Measurements from ENCODE around the gene TUBA3D. TPM values are rescaled to one million over a fixed set of nuclear protein-coding genes. Genes with fewer than 3 reads are reported as not detected.
"Not testable (repeated sequence)": the region's sequence is repeated elsewhere in the genome, so short reads cannot be mapped to it uniquely, and the experiment has no call there.

The TUBA3D gene
- total RNA-seq, 1 experiment from 2014 or later = not detected

- not testable (repeated sequence) for DNase-seq (ENCODE audit: low spot score)
These were observed 38.7 kb downstream of the TUBA3D start for GRCh38 chr2:131514408-131515166.

- DNase-seq (ENCODE audit: low spot score) = not testable (repeated sequence)
These were observed 39.3 kb downstream of the TUBA3D start for GRCh38 chr2:131515235-131515634.

GRCh38 chr2:131516011-131516410, 40.1 kb downstream of the TUBA3D start:
- no peak for DNase-seq (ENCODE audit: low spot score)

- not testable (repeated sequence) for DNase-seq (ENCODE audit: low spot score)
These were observed 40.7 kb downstream of the TUBA3D start for GRCh38 chr2:131516621-131517020.

- no peak for DNase-seq (ENCODE audit: low spot score)
These were observed 41.4 kb downstream of the TUBA3D start for GRCh38 chr2:131517106-131517831.

- not testable (repeated sequence) for DNase-seq (ENCODE audit: low spot score)
These were observed 41.9 kb downstream of the TUBA3D start for GRCh38 chr2:131517856-131518255.

GRCh38 chr2:131518531-131518930, 42.6 kb downstream of the TUBA3D start:
- DNase-seq (ENCODE audit: low spot score) = not testable (repeated sequence)

GRCh38 chr2:131519466-131519865, 43.5 kb downstream of the TUBA3D start:
- DNase-seq (ENCODE audit: low spot score) = no peak

GRCh38 chr2:131519871-131520470, 44.1 kb downstream of the TUBA3D start:
- not testable (repeated sequence) for DNase-seq (ENCODE audit: low spot score)

- no peak for DNase-seq (ENCODE audit: low spot score)
These were observed 44.6 kb downstream of the TUBA3D start for GRCh38 chr2:131520526-131520925.

GRCh38 chr2:131521524-131521923, 45.6 kb downstream of the TUBA3D start:
- not testable (repeated sequence) for DNase-seq (ENCODE audit: low spot score)

GRCh38 chr2:131521961-131522781, 46.3 kb downstream of the TUBA3D start:
- DNase-seq (ENCODE audit: low spot score) = no peak

GRCh38 chr2:131525256-131525655, 49.3 kb downstream of the TUBA3D start:
- not testable (repeated sequence) for DNase-seq (ENCODE audit: low spot score)

GRCh38 chr2:131527131-131528001, 51.4 kb downstream of the TUBA3D start, which contains the start of gene CCDC74A:
TSS of gene CCDC74A (plus strand) at chr2:131527888. CDS start at chr2:131527971, 83 bp downstream.
- DNase-seq (ENCODE audit: low spot score) = peak; percentile 67

- not testable (repeated sequence) for DNase-seq (ENCODE audit: low spot score)
These were observed 53.3 kb downstream of the TUBA3D start for GRCh38 chr2:131528981-131529863.

- DNase-seq (ENCODE audit: low spot score) = not testable (repeated sequence)
These were observed 54.0 kb downstream of the TUBA3D start for GRCh38 chr2:131529864-131530445.

GRCh38 chr2:131530626-131531344, 54.9 kb downstream of the TUBA3D start:
- DNase-seq (ENCODE audit: low spot score) = not testable (repeated sequence)

GRCh38 chr2:131531547-131532185, 55.7 kb downstream of the TUBA3D start:
- DNase-seq (ENCODE audit: low spot score) = not testable (repeated sequence)

Data from H4 (cell line).